Activated naive CD8-positive, alpha-beta T cell (primary cell): ENCODE results near the gene RREB1.

Experiments
- H3K27ac Mint-ChIP-seq: one replicate; pipeline ENCODE4 v1.8.0; 2021; ENCODE audit warnings: mixed read lengths
- H3K27me3 Mint-ChIP-seq: one replicate; pipeline ENCODE4 v1.8.0; 2021; ENCODE audit warnings: mixed read lengths
- H3K36me3 Mint-ChIP-seq: one replicate; pipeline ENCODE4 v1.8.0; 2021; ENCODE audit warnings: mixed read lengths
- H3K4me1 Mint-ChIP-seq: one replicate; pipeline ENCODE4 v1.8.0; 2021; ENCODE audit warnings: low read depth, mixed read lengths
- H3K4me3 Mint-ChIP-seq: one replicate; pipeline ENCODE4 v1.8.0; 2021; ENCODE audit warnings: mild to moderate bottlenecking, mixed read lengths
- H3K9me3 Mint-ChIP-seq: one replicate; pipeline ENCODE4 v1.8.0; 2021; ENCODE audit warnings: low read depth, mixed read lengths

RREB1 gene

GRCh38 chr6:7170117-7170732 lies 62.5 kb downstream of the RREB1 start:
- Mint-ChIP-seq H3K27ac (no peak overlapping the region), H3K27me3 (no peaks in the 10 kb centered on the region), H3K4me1 (peaks cover 40% of the 10 kb centered on the region), H3K36me3 (no peaks in the 10 kb centered on the region), H3K4me3 (no peak overlapping the region), H3K9me3 (no peaks in the 10 kb centered on the region)

GRCh38 chr6:7171119-7171518 lies 63.4 kb downstream of the RREB1 start:
- no peak overlapping the region for H3K4me3 Mint-ChIP-seq
- no peak overlapping the region for H3K27ac Mint-ChIP-seq
- H3K36me3 Mint-ChIP-seq, result no peaks in the 10 kb centered on the region
- no peaks in the 10 kb centered on the region for H3K27me3 Mint-ChIP-seq
- peaks cover 36% of the 10 kb centered on the region for H3K4me1 Mint-ChIP-seq
- H3K9me3 Mint-ChIP-seq, result no peaks in the 10 kb centered on the region

- no peak overlapping the region for H3K4me3 Mint-ChIP-seq
- no peaks in the 10 kb centered on the region for H3K9me3 Mint-ChIP-seq
- no peak overlapping the region for H3K27ac Mint-ChIP-seq
- no peaks in the 10 kb centered on the region for H3K36me3 Mint-ChIP-seq
- H3K27me3 Mint-ChIP-seq, result no peaks in the 10 kb centered on the region
- peaks cover 34% of the 10 kb centered on the region for H3K4me1 Mint-ChIP-seq
These were observed 64.0 kb downstream of the RREB1 start for GRCh38 chr6:7171733-7172132.

- H3K27ac Mint-ChIP-seq, result no peak overlapping the region
These were observed 64.9 kb downstream of the RREB1 start for GRCh38 chr6:7172649-7173048.

GRCh38 chr6:7173843-7174503 lies 66.2 kb downstream of the RREB1 start:
- Mint-ChIP-seq H3K4me3 (no peak overlapping the region), H3K36me3 (peaks cover 6% of the 10 kb centered on the region), H3K9me3 (no peaks in the 10 kb centered on the region), H3K27me3 (no peaks in the 10 kb centered on the region), H3K27ac (peak overlapping the region; percentile 50), H3K4me1 (peaks cover 26% of the 10 kb centered on the region)

More at GRCh38 chr6:7172649-7173048, 64.9 kb downstream of the RREB1 start:
- H3K4me3 Mint-ChIP-seq, result no peak overlapping the region
- no peaks in the 10 kb centered on the region for H3K27me3 Mint-ChIP-seq
- peaks cover 2% of the 10 kb centered on the region for H3K36me3 Mint-ChIP-seq
- no peaks in the 10 kb centered on the region for H3K9me3 Mint-ChIP-seq
- peaks cover 32% of the 10 kb centered on the region for H3K4me1 Mint-ChIP-seq

GRCh38 chr6:7175462-7175861 lies 67.7 kb downstream of the RREB1 start:
- H3K27me3 Mint-ChIP-seq, result no peaks in the 10 kb centered on the region
- no peak overlapping the region for H3K4me3 Mint-ChIP-seq
- peaks cover 9% of the 10 kb centered on the region for H3K36me3 Mint-ChIP-seq
- peaks cover 20% of the 10 kb centered on the region for H3K4me1 Mint-ChIP-seq
- no peaks in the 10 kb centered on the region for H3K9me3 Mint-ChIP-seq
- H3K27ac Mint-ChIP-seq, result no peak overlapping the region

GRCh38 chr6:7176208-7176607 lies 68.4 kb downstream of the RREB1 start:
- H3K4me1 Mint-ChIP-seq, result peaks cover 15% of the 10 kb centered on the region
- no peaks in the 10 kb centered on the region for H3K27me3 Mint-ChIP-seq
- no peaks in the 10 kb centered on the region for H3K9me3 Mint-ChIP-seq
- no peak overlapping the region for H3K27ac Mint-ChIP-seq
- H3K4me3 Mint-ChIP-seq, result no peak overlapping the region
- peaks cover 15% of the 10 kb centered on the region for H3K36me3 Mint-ChIP-seq

DNA sequence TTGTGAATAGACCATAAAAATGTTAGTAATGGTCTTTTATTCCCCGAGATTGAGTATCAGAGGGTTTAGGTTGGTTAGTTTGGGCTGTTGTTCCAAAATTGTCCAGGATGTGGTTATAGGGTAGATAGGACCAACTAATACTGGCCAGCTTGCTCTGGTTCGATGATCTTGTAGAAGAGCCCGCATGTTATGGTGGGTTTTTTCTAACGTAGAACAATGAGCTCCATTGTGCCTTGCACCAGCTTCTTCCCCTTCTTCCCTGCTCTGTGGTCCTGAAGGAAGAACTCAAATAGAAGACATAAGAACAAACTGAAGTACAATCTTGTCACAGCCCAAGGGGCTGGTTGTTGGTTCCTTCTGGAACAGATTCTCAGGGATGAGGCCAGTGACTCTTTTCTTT lies 70.5 kb downstream of the RREB1 start:
- peaks cover 26% of the 10 kb centered on the region for H3K36me3 Mint-ChIP-seq
- peaks cover 9% of the 10 kb centered on the region for H3K4me1 Mint-ChIP-seq
- no peaks in the 10 kb centered on the region for H3K9me3 Mint-ChIP-seq
- no peak overlapping the region for H3K27ac Mint-ChIP-seq
- H3K4me3 Mint-ChIP-seq, result no peak overlapping the region
- H3K27me3 Mint-ChIP-seq, result no peaks in the 10 kb centered on the region

DNA sequence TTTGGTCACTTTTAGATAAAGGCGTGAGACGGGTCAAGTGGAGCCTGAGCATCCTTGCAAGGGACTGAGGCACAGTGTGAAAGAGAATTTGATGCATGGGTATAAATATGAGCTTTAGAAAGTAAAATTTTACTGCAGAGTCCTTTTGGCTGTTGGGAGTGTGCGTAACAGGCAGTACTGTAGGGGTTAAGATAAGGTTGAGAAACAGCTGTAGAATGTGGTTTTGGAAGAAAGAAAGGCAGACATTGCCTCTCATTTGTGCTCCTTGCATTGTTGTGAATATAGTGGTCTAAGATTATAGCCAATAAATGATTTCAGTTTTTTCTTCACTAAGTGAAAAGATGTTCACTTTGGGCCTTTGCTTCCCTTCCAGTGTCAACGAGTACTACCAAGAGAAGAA lies 73.0 kb downstream of the RREB1 start:
- Mint-ChIP-seq H3K9me3 (no peaks in the 10 kb centered on the region), H3K27me3 (no peaks in the 10 kb centered on the region), H3K4me3 (no peak overlapping the region), H3K36me3 (peaks cover 28% of the 10 kb centered on the region), H3K4me1 (peaks cover 5% of the 10 kb centered on the region), H3K27ac (peak overlapping the region; percentile 52)

- Mint-ChIP-seq H3K4me1 (peaks cover 5% of the 10 kb centered on the region), H3K27ac (no peak overlapping the region), H3K9me3 (no peaks in the 10 kb centered on the region), H3K27me3 (no peaks in the 10 kb centered on the region), H3K4me3 (no peak overlapping the region), H3K36me3 (peaks cover 27% of the 10 kb centered on the region)
These were observed 75.9 kb downstream of the RREB1 start for GRCh38 chr6:7183707-7184106.

- peaks cover 26% of the 10 kb centered on the region for H3K36me3 Mint-ChIP-seq
- H3K4me3 Mint-ChIP-seq, result no peak overlapping the region
- no peaks in the 10 kb centered on the region for H3K27me3 Mint-ChIP-seq
- no peaks in the 10 kb centered on the region for H3K9me3 Mint-ChIP-seq
- peaks cover 5% of the 10 kb centered on the region for H3K4me1 Mint-ChIP-seq
- no peak overlapping the region for H3K27ac Mint-ChIP-seq
These were observed 76.7 kb downstream of the RREB1 start for GRCh38 chr6:7184502-7184901.

DNA sequence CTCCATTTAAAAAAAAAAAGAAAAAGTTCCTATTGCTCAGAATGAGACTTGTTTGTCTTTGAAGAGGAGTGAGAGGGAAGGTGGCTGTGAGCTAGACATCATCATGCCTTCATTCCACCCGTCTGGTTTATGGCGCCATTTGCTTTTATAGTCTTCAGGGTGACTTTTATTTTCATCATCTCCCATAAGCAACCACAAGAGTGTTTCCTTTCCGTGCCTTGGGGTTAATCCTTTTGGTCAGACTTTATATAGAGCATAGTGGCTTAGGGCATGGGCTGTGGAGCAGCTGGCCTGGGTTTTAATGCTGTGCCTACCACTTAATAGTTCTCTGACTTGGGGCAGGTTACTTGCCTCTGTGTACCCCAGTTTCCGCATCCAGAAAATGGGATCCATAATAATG lies 77.8 kb downstream of the RREB1 start:
- Mint-ChIP-seq H3K27ac (no peak overlapping the region), H3K27me3 (no peaks in the 10 kb centered on the region), H3K4me3 (no peak overlapping the region), H3K4me1 (peaks cover 5% of the 10 kb centered on the region), H3K36me3 (peaks cover 29% of the 10 kb centered on the region), H3K9me3 (no peaks in the 10 kb centered on the region)

DNA sequence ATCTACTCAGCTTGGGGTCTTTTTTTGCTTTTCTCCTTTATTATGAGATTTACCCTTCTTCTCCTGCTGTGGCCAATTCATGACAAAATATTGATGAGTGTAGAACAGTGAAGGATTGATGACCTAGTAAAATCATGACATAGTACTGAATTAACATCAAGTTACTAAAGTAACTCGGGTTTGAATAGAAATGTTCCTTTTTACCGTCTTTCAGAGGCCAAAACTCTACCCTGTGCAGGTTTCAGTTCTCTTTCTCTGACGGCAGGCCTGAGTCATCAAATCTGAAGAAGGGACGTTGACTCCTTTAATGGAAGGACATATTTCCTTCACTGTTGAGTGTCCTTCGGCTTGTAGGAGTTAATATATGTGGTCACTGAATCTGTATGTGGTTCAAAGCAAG lies 80.7 kb downstream of the RREB1 start:
- Mint-ChIP-seq H3K27me3 (no peaks in the 10 kb centered on the region), H3K27ac (peak overlapping the region; percentile 61), H3K4me3 (no peak overlapping the region), H3K36me3 (peaks cover 27% of the 10 kb centered on the region), H3K4me1 (peaks cover 8% of the 10 kb centered on the region), H3K9me3 (no peaks in the 10 kb centered on the region)

DNA sequence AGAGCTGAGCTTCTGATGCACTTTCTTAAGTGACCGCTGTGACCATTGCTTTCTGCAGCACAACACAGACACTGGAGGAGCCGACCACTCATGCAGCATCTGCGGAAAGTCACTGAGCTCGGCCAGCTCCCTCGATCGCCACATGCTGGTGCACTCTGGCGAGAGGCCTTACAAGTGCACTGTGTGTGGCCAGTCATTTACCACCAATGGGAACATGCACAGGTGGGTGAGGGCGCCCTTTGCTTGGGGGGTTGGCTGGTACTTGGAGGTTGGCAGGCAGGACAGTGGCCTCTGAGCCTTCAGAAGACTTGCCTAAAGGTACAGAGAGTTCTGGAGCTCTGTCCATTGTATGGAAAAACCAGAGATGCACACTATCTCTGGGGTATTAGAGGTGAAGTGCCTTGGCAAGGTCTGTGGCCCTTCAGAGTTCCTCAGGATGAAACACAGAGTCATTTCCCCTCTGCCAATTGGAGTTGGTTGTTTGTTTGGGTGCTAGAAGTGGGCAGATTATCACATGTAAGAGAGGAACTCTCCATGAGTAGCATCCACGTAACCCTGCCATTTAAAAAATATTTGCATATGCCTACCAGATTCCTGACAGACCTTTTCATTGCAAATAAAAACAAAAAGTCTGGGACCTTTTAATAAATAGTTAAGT lies 81.5 kb downstream of the RREB1 start:
- Mint-ChIP-seq H3K36me3 (peaks cover 27% of the 10 kb centered on the region), H3K27me3 (no peaks in the 10 kb centered on the region), H3K27ac (no peak overlapping the region), H3K4me1 (peaks cover 8% of the 10 kb centered on the region), H3K4me3 (no peak overlapping the region), H3K9me3 (no peaks in the 10 kb centered on the region)

GRCh38 chr6:7190791-7191190 lies 83.0 kb downstream of the RREB1 start:
- H3K27me3 Mint-ChIP-seq, result no peaks in the 10 kb centered on the region
- H3K9me3 Mint-ChIP-seq, result no peaks in the 10 kb centered on the region
- H3K4me1 Mint-ChIP-seq, result peaks cover 19% of the 10 kb centered on the region
- no peak overlapping the region for H3K4me3 Mint-ChIP-seq
- no peak overlapping the region for H3K27ac Mint-ChIP-seq
- peaks cover 25% of the 10 kb centered on the region for H3K36me3 Mint-ChIP-seq
